ENCODE results near the gene GJE1.
"Not testable (repeated sequence)": the region's sequence is repeated elsewhere in the genome, so short reads cannot be mapped to it uniquely, and the experiment has no call there.

GJE1 gene, protein sequence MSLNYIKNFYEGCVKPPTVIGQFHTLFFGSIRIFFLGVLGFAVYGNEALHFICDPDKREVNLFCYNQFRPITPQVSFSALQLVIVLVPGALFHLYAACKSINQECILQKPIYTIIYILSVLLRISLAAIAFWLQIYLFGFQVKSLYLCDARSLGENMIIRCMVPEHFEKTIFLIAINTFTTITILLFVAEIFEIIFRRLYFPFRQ

GRCh38 chr6:142132625-142133024 lies at the start of gene GJE1:
GJE1 (plus strand) TSS chr6:142132925; CDS start chr6:142133159, 234 bp downstream.
- DNase-seq: no peak

DNA sequence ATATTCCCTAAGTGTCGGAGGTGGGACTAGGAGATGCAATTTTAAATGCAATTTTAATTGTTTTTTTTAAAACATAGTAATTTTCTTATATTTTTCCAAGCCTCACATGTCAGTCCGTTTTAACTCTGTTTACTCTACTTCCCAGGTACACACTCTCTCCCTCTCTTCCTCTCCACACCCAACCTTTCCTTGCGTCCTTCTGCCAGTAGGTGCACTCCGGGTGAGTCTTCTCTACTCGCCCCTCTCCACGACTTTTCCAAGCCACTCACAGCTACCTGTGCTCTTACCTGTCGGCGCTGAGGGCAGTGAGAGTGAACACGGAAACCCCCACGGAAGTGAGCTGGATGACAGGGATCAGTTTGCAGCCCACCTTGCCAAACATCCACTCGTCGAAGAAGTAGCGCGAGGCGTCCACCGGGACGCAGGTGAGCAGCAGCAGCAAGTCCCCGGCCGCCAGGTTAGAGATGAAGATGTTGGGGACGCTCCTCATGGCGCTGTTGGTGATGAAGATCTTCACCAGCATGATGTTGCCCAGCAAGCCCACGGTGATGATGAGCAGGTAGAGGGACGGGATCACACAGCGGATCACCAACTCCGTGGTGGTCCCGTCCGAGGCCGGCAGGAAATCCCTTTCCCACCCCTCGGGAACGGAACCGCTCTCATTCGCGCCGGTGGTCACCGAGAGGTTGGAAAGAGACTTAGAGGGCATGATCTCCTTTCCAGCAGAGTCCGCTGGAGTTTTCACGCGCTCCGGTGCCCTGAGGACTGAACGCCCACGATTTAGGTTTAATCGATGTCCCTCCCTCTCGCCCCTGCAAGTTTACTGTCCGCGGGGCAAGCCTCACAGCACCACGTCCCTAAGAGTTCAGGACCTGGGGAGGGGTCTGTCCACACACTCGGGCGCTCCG lies 44.5 kb upstream of the GJE1 start:
- no peak for DNase-seq

DNA sequence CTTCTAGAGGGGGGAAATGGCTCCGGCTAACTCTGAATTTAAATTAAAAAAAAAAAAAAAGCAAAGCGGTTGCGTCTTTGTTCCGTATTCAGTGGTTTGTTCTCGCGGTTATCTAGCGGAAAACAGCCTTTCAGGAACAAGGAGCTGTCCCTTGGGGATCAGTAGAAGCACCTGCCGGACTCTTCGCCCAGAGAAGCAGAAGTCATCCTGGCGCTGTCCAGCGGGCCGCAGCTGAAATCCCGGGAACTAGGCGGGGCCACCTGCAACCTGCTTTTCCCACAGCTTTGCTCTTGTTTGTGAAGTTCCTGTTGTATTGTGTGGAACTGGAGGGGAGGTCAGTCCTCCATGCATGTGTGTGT lies 43.9 kb upstream of the GJE1 start:
- DNase-seq: no peak

- DNase-seq: not testable (repeated sequence)
Observed at GRCh38 chr6:142104820-142105219, 27.9 kb upstream of the GJE1 start.

DNA sequence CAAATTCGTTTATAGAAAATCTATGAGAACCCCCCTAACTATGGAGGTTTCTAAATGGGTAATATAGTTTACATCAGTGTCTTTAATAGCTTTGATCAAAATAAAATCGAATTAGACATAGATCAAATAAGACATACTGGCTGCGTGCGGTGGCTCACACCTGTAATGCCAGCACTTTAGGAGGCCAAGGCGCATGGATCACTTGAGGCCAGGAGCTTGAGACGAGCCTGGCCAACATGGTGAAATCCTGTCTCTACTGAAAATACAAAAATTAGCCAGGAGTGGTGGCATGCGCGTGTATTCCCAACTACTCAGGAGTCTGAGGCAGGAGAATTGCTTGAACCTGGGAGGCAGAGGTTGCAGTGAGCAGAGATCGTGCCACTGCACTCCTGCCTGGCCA lies 21.9 kb upstream of the GJE1 start:
- DNase-seq: not testable (repeated sequence)

GRCh38 chr6:142112451-142113061 lies 20.2 kb upstream of the GJE1 start:
- DNase-seq: peak; percentile 54

- no peak for DNase-seq
Observed at GRCh38 chr6:142117366-142117765, 15.4 kb upstream of the GJE1 start.

- no peak for DNase-seq
Observed at GRCh38 chr6:142118328-142118727, 14.4 kb upstream of the GJE1 start.

GRCh38 chr6:142118925-142119324 lies 13.8 kb upstream of the GJE1 start:
- DNase-seq: no peak

- no peak for DNase-seq
Observed at GRCh38 chr6:142121342-142121741, 11.4 kb upstream of the GJE1 start.

DNA sequence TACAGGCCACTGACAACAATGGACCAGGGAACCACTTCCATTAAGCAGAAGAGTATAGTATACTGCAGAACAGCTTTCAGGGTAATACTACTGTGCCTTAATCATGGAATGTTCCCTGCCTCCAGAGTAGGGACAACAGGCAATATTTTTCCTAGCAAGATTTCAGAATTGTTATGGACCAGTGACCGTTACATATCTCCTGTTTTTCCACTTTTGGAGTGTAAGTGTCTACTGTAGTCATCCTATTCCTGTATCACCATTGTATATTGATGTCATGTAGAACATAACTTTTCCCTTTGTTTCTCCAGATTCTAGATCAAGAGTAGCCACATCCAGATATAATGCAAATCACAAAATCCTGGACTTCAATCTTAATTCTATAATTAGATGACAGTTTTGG lies 1.9 kb upstream of the GJE1 start:
- no peak for DNase-seq

DNA sequence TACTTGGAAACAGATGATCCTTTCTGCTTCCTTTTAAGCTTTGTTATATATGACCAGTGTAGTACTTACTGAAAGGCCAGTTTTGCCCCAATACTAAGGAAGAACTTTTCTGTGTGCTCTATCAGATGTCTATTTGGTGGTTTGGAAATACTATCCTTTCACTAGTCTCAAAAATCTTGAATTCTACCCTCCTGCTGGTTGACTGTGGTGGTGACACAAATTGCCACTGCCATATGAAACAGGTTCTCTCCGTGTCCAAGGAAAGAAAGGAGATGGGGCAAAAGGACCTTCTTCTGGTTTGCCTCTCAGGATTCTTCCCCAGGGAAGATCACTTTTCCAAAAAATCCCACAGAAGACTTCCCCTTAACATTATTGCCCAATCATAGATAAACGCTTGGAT lies 6.2 kb downstream of the GJE1 start:
- no peak for DNase-seq

DNA sequence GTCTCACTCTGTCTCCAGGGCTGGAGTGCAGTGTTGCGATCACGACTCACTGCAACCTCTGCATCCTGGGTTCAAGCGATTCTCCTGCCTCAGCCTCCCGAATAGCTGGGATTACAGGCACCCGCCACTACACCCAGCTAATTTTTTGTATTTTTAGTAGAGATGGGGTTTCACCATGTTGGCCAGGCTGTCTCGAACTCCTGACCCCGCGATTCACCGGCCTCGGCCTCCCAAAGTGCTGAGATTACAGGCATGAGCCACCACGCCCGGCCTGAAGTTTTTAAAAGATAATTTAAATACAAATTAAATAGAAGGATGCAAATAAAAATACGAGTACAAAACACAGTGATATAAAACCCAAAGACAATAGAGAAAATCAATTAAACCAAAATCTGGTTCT lies 8.8 kb downstream of the GJE1 start:
- not testable (repeated sequence) for DNase-seq

DNA sequence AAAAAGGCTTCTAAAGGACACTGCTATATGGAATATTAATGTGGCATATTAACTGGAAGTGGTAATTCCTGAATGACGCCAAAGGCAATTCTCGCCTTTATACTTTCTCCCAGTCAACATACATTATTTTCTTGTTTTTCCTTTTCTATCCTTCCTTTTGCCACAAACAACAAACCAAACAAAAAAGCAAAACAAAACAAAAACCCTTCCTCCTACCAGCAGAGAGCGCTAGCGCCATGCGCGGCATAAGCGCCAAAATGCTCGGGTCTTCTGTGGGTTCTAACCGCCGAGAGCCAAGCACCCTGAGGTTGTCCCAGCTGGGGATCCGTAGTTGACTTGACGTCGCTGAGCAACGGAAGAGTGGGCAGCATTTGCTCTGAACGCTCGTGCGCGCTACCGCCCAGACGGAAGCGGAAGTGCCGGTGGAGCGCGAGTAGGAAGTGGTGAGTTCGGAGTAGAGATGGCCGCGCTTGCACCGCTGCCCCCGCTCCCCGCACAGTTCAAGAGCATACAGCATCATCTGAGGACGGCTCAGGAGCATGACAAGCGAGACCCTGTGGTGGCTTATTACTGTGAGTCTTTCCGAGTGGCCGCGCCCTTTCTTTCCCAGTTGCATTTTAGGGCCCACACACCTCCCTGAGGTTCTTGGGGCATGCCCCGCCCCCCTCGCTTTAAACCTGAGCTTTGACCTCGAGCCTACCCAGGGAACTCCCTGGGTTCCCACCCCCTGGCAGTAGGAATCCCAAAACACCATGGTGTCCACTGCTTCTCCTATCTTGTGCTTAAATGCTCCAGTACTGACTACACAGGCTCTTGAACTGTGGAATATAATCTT lies 14.3 kb downstream of the GJE1 start, which contains the start of the genes NMBR and VTA1:
NMBR (minus strand) TSS at position 295 of the 835 bp plus-strand sequence. CDS start 58,464 bp downstream, outside the sequence.
VTA1 (plus strand) TSS at position 436 of the 835 bp plus-strand sequence; CDS start at position 461, 25 bp downstream.
- peak; percentile 87 for DNase-seq

- no peak for DNase-seq
Observed at GRCh38 chr6:142152746-142153145, 20.0 kb downstream of the GJE1 start.

- DNase-seq: no peak
Observed at GRCh38 chr6:142153196-142153595, 20.5 kb downstream of the GJE1 start.

DNA sequence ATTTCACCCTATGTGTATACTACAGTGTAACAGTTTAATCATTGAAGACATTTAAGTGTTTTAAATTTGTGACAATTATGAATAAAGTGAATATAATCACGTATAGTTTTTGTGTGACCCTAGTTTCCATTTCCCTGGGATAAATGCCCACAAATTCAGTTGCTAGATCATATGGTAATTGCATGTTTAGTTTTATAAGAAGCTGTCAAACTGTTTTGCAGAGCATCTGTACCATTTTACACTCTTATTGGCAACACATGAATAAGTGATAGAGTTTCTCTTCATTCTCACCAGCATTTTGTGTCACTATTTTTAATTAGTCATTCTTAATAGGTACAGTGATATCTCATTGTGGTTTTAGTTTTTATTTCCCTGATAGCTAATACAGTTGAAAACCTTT lies 21.6 kb downstream of the GJE1 start:
- no peak for DNase-seq

GRCh38 chr6:142155091-142155490 lies 22.4 kb downstream of the GJE1 start:
- no peak for DNase-seq

GRCh38 chr6:142155895-142156757 lies 23.4 kb downstream of the GJE1 start:
- no peak for DNase-seq

DNA sequence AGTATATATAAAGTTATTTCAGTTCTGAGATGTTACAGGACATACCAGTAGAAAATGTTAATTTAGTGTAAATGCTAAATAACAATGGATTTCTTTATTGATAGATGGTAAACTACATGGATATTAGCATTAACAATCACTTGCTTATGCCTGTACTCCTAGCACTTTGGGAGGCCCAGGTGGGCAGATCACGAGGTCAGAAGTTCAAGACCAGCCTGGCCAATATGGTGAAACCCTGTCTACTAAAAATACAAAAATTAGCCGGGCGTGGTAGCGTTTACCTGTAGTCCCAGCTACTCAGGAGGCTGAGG lies 24.0 kb downstream of the GJE1 start:
- not testable (repeated sequence) for DNase-seq

DNA sequence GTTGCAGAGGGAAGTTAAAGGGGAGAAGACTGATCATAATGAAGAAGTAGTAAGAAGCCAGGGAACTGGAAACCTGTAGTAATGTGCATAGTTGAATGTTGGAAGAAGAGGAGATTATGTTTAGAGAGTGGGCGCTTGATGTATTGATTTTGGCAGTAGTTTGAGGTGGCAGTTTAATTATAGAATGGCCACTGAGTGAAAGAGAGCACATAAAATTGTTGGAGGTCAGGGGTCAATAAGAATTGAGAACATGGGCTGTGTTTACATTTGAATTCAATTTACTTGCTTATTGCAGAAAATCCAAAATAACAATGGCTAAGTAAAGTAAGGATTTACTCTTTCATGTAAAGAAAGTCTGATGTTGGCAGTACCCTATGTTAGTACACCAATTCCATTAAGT lies 30.1 kb downstream of the GJE1 start:
- no peak for DNase-seq

DNA sequence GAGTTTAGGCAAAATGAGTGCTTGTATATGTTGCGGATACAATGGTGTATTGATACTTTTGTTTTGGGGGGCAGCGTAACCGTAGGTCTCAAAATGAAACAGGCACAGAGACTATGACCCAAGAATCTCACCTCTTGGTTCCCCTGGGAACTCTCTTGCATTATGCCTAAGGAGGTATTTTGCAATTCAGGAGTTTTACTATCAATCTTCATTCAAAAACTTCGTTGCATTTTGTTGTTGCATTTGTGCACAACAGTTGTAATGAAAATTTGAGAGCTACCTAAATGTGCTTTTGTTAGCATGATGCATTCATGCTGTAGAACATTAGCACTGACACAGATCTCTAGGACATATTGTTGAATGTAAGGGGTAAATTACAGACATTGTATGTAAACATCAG lies 32.5 kb downstream of the GJE1 start:
- DNase-seq: no peak

Measured in activated T-cell treated with anti-CD3 and anti-CD28 coated beads, Interleukin-2, amount 50 U/mL, for 1 hour (primary cell).